GM23338 (cell line): ENCODE results near the gene MARCHF10. TPM values are rescaled to one million over a fixed set of nuclear protein-coding genes. Genes with fewer than 3 reads are reported as not detected.

Experiments used
- ATAC-seq: fragments of 200-7000 bp; cut with Tn5 transposase; 3 replicates; pipeline ENCODE4 v1.9.1; 2020
- DNase-seq: peaks from one replicate; pipeline ENCODE4 v3.0.0-alpha.2; 2015; ENCODE audit warnings: low spot score
- H2AFZ ChIP-seq: fragments of 200-600 bp; sonication (generic); 2 replicates; pipeline ENCODE4 v1.8.0; 2016; ENCODE audit warnings: antibody characterized with exemption, mild to moderate bottlenecking, moderate library complexity
- H3F3A ChIP-seq: fragments of 200-600 bp; sonication (generic); replicated peaks from 2 replicates; pipeline ENCODE4 v1.8.0; 2017; ENCODE audit warnings: antibody characterized with exemption, mixed run types, low read depth
- H3K27ac ChIP-seq: fragments of 200-600 bp; sonication (generic); 2 replicates; pipeline ENCODE4 v1.6.1; 2016; ENCODE audit warnings: low read depth
- H3K27me3 ChIP-seq: fragments of 200-600 bp; sonication (generic); 2 replicates; pipeline ENCODE4 v1.8.0; 2016; ENCODE audit warnings: mild to moderate bottlenecking, mixed run types, moderate library complexity; ENCODE audit not compliant: insufficient read depth
- H3K36me3 ChIP-seq: fragments of 200-600 bp; sonication (generic); 2 replicates; pipeline ENCODE4 v1.8.0; 2016; ENCODE audit warnings: mild to moderate bottlenecking; ENCODE audit not compliant: insufficient read depth
- H3K4me1 ChIP-seq: fragments of 200-600 bp; sonication (generic); 2 replicates; pipeline ENCODE4 v1.8.0; 2016; ENCODE audit warnings: mild to moderate bottlenecking, moderate library complexity; ENCODE audit not compliant: insufficient read depth
- H3K4me2 ChIP-seq: fragments of 200-600 bp; sonication (generic); 2 replicates; pipeline ENCODE4 v1.7.1; 2017; ENCODE audit warnings: mixed run types
- H3K4me3 ChIP-seq: fragments of 200-600 bp; sonication (generic); 2 replicates; pipeline ENCODE4 v1.6.1; 2016; ENCODE audit warnings: mixed run types
- H3K79me2 ChIP-seq: fragments of 200-600 bp; sonication (generic); replicated peaks from 2 replicates; pipeline ENCODE4 v1.8.0; 2017; ENCODE audit warnings: mild to moderate bottlenecking; ENCODE audit not compliant: insufficient read depth
- H3K9me2 ChIP-seq: fragments of 200-600 bp; sonication (generic); 2 replicates; pipeline ENCODE4 v1.8.0; 2017; ENCODE audit not compliant: insufficient read depth
- H4K20me1 ChIP-seq: fragments of 200-600 bp; sonication (generic); replicated peaks from 2 replicates; pipeline ENCODE4 v1.8.0; 2017; ENCODE audit warnings: mild to moderate bottlenecking; ENCODE audit not compliant: insufficient read depth
- H3K27ac Mint-ChIP-seq: 2 replicates; pipeline ENCODE4 v1.8.0; 2020; ENCODE audit warnings: inconsistent platforms, mild to moderate bottlenecking, moderate library complexity, mixed read lengths
- H3K27me3 Mint-ChIP-seq: 3 replicates; pipeline ENCODE4 v1.8.0; 2022; ENCODE audit warnings: low read depth, mild to moderate bottlenecking, moderate library complexity, mixed read lengths, inconsistent platforms; ENCODE audit not compliant: insufficient read depth, poor library complexity
- H3K36me3 Mint-ChIP-seq: 3 replicates; pipeline ENCODE4 v1.8.0; 2021; ENCODE audit warnings: low read depth, mild to moderate bottlenecking, inconsistent platforms, moderate library complexity, mixed read lengths
- H3K4me1 Mint-ChIP-seq: 3 replicates; pipeline ENCODE4 v1.8.0; 2020; ENCODE audit warnings: mild to moderate bottlenecking, inconsistent platforms, mixed read lengths
- H3K4me3 Mint-ChIP-seq: 3 replicates; pipeline ENCODE4 v1.8.0; 2021; ENCODE audit warnings: moderate library complexity, mild to moderate bottlenecking, inconsistent platforms, mixed read lengths
- H3K9me3 Mint-ChIP-seq: 3 replicates; pipeline ENCODE4 v1.8.0; 2020; ENCODE audit warnings: moderate library complexity, mild to moderate bottlenecking, inconsistent platforms, mixed read lengths
- CREB1 ChIP-seq: fragments of 250-450 bp; sonication (Bioruptor Pico); IDR thresholded peaks from 2 replicates; pipeline ENCODE4 v1.5.0; 2020; ENCODE audit warnings: low read depth, mild to moderate bottlenecking, moderate library complexity
- CTCF ChIP-seq, 2 experiments: fragments of 200-600 bp in 1 of 2; sonication (generic) in 1 of 2; conservative IDR thresholded peaks; 2 replicates each; pipeline versions ENCODE4 v1.5.1 to v1.6.1; 2016 to 2017; ENCODE audit warnings: antibody characterized with exemption in 2 of 2, low read depth in 2 of 2, mild to moderate bottlenecking in 2 of 2, moderate library complexity in 1 of 2
- ETS1 ChIP-seq: IDR thresholded peaks from 2 replicates; pipeline ENCODE4 v1.6.1; 2016; ENCODE audit warnings: antibody characterized with exemption
- EZH2 ChIP-seq: fragments of 200-600 bp; sonication (generic); IDR thresholded peaks from one replicate; pipeline ENCODE4 v1.8.0; 2017; ENCODE audit warnings: antibody characterized with exemption, mild to moderate bottlenecking, low read depth; ENCODE audit not compliant: unreplicated experiment
- EZH2phosphoT487 ChIP-seq: fragments of 200-600 bp; sonication (generic); IDR thresholded peaks from one replicate; pipeline ENCODE4 v1.8.1; 2018; ENCODE audit warnings: antibody characterized with exemption; ENCODE audit not compliant: unreplicated experiment
- JUNB ChIP-seq: IDR thresholded peaks from one replicate; pipeline ENCODE4 v1.6.1; 2016; ENCODE audit warnings: antibody characterized with exemption; ENCODE audit not compliant: unreplicated experiment
- NANOG ChIP-seq: IDR thresholded peaks from 2 replicates; pipeline ENCODE4 v1.6.1; 2016; ENCODE audit warnings: antibody characterized with exemption, borderline replicate concordance
- POLR2AphosphoS5 ChIP-seq: IDR thresholded peaks from 2 replicates; pipeline ENCODE4 v1.6.1; 2016; ENCODE audit warnings: antibody characterized with exemption, low read depth
- REST ChIP-seq: IDR thresholded peaks from one replicate; pipeline ENCODE4 v1.6.1; 2018; ENCODE audit warnings: antibody characterized with exemption; ENCODE audit not compliant: unreplicated experiment
- STAT1 ChIP-seq: IDR thresholded peaks from one replicate; pipeline ENCODE4 v1.6.1; 2016; ENCODE audit warnings: antibody characterized with exemption; ENCODE audit not compliant: unreplicated experiment
- ZNF114 ChIP-seq: fragments of 250-450 bp; sonication (Bioruptor Pico); IDR thresholded peaks from 2 replicates; pipeline ENCODE4 v1.5.0; 2020; ENCODE audit warnings: mild to moderate bottlenecking, moderate library complexity
- ZNF331 ChIP-seq: fragments of 250-450 bp; sonication (Bioruptor Pico); IDR thresholded peaks from 2 replicates; pipeline ENCODE4 v1.5.0; 2020; ENCODE audit warnings: low read depth, mild to moderate bottlenecking, moderate library complexity
- ZNF462 ChIP-seq: fragments of 250-450 bp; sonication (Bioruptor Pico); IDR thresholded peaks from 2 replicates; pipeline ENCODE4 v1.5.0; 2020; ENCODE audit warnings: mild to moderate bottlenecking, moderate library complexity
- polyA plus RNA-seq: library from polyadenylated mRNA; unstranded; fragments of >200 nt; fragmentation: Nextera tagmentation; extraction: Ambion mirVana; gene quantifications from 2 replicates; pipeline ENCODE4 v1.2.1, GENCODE V29; 2016
- total RNA-seq: library from RNA; depleted of rRNA; stranded (reverse); fragments of >200 nt; shearing (Covaris generic); gene quantifications from 2 replicates; pipeline ENCODE4 v1.2.3, GENCODE V29; 2014

MARCHF10 gene
- total and polyA plus RNA-seq, 2 experiments from 2014 or later = 0.50 TPM; not detected in 1

- H3K27ac Mint-ChIP-seq = no peak overlapping the region
- peaks cover 4% of the 10 kb centered on the region for H3K27me3 Mint-ChIP-seq
These were observed 11.6 kb upstream of the MARCHF10 start for GRCh38 chr17:62819511-62820221.

More at GRCh38 chr17:62819511-62820221, 11.6 kb upstream of the MARCHF10 start:
- H3K4me3 Mint-ChIP-seq = no peak overlapping the region
- Histone ChIP-seq H3K36me3 (no peaks in the 10 kb centered on the region), H3K27ac (no peak overlapping the region), H4K20me1 (no peaks in the 10 kb centered on the region), H3K27me3 (no peaks in the 10 kb centered on the region), H3K9me2 (no peaks in the 10 kb centered on the region), H3K4me2 (peak overlapping the region; percentile 22), H3K4me3 (no peak overlapping the region), H3K4me1 (peaks cover 21% of the 10 kb centered on the region), H2AFZ (peak overlapping the region; percentile 50), H3K79me2 (no peaks in the 10 kb centered on the region), H3F3A (no peaks in the 10 kb centered on the region)
- no peaks in the 10 kb centered on the region for H3K36me3 Mint-ChIP-seq
- H3K9me3 Mint-ChIP-seq = no peaks in the 10 kb centered on the region
- TF ChIP-seq ZNF462 (no peak), ZNF331 (no peak), ETS1 (no peak), REST (no peak), JUNB (no peak), STAT1 (no peak), NANOG (no peak), CTCF (conservative IDR thresholded peaks at IDR 0.05; ENCODE audit: low read depth in 2 of 2) (no peak), EZH2phosphoT487 (no peak), ZNF114 (CRISPR knock-in tag) (no peak), CREB1 (CRISPR knock-in tag) (no peak), EZH2 (no peak), POLR2AphosphoS5 (no peak)
- ATAC-seq (peak; percentile 44), DNase-seq (peak; percentile 64)
- H3K4me1 Mint-ChIP-seq = peaks cover 31% of the 10 kb centered on the region
